Left renal pelvis (tissue), 4 donors: ENCODE data around the gene ZNF804B. TPM values are rescaled to one million over a fixed set of nuclear protein-coding genes. Genes with fewer than 3 reads are reported as not detected.

Source experiments
- DNase-seq, 4 donors: peaks; one replicate each; pipeline ENCODE4 v3.0.0-alpha.2; 2013; ENCODE audit warnings: low read depth in 4 of 4, low spot score in 3 of 4
- polyA plus RNA-seq, 4 donors: library from polyadenylated mRNA; unstranded; fragments of 120-200 nt; gene quantifications; one replicate each; pipeline ENCODE4 v1.2.1, GENCODE V29; 2013; ENCODE audit not compliant: insufficient read length in 4 of 4

Gene ZNF804B
- polyA plus RNA-seq, 4 donors: 0.13 to 0.64 (median 0.24) TPM

DNA sequence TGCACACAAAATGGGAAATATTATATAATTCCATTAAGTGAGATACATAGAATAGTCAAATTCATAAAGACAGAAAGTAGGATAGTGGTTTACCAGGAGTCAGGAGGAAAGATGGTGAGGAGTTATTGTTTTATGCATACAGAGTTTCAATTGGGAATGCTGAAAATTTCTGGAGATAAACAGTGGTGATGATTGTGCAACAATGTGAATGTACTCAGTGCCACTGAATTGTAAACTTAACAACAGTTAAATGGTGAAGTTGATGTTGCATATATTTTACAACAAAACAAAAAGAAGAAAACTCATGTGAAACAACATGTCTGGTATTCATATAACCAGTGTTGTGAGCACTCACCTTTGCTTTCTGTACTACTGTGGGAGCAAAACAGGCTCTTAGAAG is 204.9 kb downstream of the ZNF804B start:
- no peak for DNase-seq

DNA sequence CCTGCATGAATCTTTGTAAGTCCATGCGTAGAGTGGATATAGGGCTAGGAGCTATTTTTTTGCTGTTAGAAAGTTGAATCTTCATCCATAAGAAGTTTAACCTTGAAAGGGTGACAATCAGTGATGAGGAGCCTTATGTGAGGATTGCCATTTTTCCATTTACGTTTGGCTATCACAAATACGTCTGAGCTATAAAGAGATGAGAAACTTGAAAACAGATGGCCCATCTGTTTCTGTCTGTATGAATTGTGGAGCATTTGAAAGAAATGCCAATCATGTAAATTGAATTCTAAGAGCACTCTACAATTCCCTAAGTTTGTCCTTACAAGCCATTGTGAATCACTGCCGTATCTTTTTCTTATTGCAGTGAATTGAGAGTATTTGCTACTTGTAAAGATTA is 205.9 kb downstream of the ZNF804B start:
- DNase-seq: no peak

DNA sequence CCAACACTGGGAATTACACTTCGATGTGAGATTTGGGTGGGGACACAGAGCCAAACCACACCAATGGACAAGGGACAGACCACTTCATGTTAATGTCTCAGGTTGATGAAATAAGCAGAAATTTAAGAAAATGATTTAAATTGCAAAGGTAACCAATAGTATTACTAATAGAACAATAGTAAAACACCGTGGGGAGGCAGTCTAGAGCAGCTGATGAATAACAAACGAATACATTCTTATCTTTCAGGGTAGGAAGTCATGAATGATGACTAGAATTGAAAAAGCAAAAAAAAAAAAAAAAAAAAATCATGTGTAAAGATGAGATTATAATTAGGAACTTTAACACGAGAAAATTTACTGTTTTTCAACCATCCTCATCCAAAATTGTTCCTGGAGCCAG is 207.9 kb downstream of the ZNF804B start:
- no peak for DNase-seq

DNA sequence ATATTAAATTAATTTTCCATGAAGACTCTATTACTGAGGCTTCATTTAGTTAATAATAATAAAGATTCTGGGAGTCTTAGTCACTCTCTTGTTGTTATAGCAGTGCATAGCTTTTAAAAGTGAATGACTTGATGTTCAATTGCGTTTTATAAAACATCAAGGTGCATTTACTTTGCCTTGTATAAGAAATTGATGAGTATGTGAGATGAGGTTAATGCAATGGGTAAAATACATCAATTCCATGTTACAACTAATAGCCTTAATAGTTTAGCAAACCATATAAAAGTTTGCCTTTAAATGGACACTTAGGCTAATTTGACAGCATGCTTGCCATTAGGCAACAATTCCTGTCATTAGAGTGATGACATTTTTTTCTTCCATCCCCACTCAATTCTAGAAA is 209.7 kb downstream of the ZNF804B start:
- DNase-seq: no peak

DNA sequence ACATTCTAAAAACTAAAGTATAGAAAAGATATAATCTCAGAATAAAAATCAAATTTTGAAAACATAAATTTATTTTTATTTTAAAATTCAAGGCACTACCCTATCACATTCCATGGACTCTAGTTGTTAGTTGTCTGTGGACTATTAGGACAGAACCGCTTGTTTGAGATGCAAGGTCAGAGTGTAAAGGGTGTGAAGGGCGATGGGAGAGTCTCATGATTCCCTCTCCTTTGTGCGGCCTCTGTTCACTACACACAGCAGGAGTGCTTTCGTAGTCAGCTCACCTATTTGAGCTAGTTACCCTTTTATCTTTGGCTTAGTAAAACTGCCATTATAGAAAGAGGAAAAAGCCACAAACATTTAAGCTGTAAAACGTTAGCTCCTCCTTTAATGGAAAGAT is 225.8 kb downstream of the ZNF804B start:
- DNase-seq: no peak

DNA sequence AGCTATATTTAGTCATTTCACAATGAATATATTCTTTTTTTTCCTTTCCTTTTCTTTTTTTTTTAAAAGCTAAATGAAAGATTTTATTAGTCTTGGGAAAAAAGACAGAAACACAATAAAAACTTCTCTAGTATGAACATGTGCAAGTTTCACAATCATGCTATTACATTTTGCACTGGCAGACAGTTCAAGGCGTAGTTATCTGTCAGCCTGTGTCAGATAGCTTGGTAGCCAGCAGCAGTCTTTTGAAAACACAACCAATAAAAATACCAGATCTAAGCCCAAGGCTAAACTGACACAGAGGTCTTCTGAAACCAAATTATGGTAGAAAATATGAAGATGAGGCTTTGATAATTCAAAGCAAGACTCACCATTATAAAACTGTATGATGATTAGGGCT is 241.8 kb downstream of the ZNF804B start:
- no peak for DNase-seq

DNA sequence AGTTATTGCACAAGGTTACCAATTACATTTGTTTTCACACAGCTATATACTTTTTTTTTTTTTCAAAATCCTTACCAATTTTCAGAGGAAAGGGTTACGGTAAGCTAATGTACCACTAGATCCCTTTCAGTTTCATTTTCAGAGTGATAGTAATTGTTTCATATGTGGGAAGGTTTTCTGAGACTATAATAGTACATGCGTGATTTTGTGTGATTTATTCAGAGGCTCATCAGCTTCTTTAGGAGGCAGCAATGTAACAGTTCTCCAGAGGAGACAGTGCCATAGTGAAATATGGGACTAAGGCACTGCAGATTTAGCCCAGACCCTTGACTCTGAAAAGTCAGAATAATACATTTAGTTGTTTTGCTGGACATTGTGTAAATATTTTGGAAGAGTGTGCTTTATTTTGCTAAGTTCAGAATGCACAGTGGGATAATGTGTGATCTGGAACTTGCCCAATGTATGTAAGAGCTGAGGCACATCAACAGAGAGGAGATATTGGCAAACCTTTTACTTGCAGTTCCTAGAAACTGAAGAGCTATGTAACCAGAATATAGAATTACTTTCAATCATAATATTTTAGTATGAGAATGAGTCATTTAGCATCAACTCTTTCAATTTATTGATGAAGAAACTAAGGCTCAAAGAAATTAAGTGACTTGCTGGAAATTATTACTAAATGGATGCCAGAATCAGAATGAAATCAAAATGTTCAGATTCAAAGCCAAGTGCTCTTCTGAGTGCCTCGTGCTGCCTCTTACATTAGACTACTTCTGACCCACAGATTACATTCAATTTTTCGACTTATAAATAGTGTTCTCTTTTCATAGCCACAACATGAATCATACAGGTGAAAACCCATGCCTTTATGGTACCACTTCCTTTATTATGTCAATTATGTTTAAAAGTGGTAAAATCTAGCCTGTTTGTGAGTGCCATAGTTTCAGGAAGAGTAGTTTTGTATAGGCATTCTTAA is 243.8 kb downstream of the ZNF804B start:
- no peak for DNase-seq

DNA sequence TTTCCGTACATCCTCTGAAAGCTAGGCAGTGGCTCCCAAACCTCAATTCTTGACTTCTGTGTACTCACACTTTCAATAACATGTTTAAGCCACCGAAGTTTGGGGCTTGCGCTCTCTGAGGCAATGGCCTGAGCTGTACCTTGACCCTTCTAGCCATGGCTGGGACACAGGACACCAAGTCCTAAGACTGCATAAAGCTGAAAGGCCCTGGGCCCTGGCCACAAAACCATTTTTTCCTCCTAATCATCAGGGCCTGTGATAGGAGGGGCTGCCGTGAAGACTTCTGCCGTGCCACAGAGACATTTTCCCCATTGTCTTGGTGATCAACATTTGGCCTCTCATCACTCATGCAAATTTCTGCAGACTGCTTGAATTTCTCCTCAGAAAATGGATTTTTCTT is 252.5 kb downstream of the ZNF804B start:
- no peak for DNase-seq

DNA sequence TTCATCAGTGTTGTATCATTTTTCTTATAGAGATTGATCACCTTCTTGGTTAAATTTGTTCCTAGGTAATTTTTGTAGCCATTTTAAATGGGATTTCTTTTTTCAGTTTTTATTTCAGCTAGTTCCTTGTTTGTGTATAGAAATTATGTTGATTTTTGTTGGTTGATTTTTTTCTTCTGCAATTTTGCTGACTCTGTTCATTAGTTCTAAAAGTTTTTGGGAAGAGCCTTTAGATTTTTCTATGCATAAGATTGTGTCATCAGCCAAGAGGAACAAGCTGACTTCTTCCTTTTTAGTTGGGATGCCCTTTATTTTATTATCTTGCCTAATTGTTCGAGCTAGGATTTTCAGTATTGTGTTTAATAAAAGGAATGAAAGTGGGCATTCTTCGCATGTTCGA is 258.2 kb downstream of the ZNF804B start:
- DNase-seq: no peak

DNA sequence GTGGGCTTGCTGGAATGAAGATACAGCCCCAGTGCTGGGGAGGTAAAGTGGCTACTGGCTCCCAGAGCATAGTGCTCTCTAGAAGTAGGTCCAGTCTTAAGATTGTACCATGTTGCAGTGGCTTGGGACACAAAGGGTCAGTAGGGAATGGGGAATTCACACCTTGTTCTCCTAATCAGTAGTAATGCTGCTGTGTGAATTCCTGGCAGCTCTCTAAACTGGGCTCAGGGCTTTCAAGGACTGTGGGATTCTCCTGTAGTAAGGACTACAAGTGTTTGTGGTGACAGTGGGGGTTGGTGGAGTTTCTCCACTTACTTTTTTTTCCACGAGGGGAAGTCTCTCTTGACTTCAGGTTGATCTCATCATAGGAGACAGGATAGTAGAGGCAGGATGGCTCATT is 262.2 kb downstream of the ZNF804B start:
- no peak for DNase-seq

DNA sequence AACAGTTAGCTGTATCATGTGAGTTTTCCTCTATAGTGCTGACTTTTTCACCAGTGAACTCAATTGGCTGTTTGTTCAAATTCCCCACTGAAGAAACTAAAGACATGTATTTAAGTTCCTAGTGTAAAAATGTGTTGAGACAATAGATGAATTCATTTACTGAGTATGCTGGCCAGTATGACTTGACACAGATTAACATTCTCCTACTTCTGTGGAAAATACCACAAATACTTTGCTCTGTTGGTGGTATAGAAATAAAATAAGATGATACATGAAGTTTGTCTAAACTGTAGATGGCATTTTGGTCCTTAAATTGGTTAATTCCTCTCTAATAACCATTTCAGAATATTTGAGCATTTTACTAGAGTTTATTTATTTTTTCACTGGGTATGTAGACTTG is 263.7 kb downstream of the ZNF804B start:
- DNase-seq: no peak

DNA sequence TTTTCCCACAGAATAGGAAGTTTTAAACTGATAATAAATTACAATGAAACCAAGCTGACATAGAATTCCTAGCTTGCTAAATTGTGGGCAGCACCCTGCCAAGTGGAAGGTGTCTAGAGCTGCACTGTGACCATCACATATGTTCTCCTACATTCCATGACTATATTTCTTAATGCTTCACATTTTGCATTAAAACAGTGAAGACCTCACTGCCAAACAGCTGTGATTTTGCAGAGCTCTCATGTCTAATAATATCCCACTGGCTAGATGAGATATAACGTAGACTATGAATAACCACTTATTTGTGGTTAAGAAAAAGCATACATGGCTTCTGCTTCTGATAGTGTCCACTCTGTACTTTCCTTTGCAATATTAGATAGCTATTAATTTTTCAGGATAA is 264.4 kb downstream of the ZNF804B start:
- DNase-seq: no peak

DNA sequence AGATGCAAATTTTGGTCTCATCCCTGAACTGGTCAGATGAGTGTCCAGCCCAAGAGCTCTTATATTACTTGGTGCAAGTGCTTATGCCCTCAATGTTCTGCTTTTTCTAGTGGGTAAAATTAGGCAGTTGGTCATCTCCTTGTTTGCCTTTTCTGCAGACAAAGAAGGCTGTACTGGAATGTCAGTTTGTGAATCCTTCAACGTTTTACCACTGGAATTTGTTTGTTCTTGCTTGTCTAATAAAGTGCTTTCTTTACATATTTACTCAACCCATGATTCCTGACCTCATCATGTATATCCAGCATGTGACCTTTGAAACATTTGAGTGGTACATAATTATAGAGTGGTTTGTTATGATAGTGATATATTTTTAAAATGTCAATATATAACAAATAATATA is 268.3 kb downstream of the ZNF804B start:
- DNase-seq: no peak

DNA sequence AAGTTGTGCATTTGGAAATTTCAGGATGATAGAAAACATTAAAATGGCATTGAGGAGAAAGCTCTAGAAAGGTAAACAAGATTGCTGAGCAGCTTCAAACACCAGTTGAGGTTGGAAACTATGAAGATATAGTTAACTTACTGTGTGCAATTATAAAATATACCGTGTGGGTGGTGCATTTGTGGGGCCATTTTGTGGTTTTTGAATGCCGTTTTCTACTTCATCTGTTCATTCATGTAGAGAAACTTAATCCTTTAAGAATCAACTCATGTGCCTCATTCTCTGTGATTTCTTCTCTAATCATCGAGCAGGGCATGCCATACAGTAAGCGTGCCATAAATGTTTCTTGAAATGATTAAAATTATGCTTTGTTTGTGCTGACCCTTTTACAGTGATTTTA is 268.8 kb downstream of the ZNF804B start:
- DNase-seq: no peak

DNA sequence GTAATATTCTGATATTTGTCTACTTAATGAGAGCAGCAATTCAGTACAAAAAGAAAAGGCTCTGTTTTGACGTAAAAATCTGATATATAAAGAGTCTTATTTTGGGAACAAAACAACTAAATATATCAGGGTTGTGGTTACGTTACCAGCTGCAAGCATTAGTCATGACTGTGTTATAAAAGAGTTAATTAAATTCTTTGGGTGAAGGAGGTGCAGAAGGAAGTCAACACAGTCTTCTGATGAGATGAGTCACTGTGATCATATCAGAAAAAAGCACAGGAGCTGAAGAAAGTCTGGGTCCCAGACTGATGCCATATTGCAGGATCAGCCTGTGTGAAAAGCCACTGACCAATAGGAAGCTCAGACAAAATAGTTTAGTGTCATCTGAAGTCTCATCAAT is 270.4 kb downstream of the ZNF804B start:
- no peak for DNase-seq

DNA sequence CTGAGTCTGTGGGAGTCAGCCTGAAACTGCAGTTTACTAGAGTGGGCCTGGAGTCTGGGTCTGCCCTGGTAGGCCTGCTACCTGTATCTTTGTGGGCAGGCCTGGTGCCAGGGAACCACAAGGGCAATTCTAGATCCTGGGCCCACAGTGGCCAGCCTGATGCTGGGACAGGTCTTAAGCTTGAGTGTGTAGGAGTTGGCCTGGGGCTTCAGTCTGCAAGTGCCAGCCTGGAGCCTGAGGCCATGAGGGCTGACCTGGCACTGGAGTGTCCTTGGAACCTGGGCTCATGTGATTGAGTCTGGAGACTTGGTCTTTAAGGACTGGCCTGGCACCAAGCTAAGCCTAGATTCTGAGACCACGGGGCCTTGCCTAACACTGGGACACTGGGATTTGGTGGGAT is 281.7 kb downstream of the ZNF804B start:
- DNase-seq: no peak

DNA sequence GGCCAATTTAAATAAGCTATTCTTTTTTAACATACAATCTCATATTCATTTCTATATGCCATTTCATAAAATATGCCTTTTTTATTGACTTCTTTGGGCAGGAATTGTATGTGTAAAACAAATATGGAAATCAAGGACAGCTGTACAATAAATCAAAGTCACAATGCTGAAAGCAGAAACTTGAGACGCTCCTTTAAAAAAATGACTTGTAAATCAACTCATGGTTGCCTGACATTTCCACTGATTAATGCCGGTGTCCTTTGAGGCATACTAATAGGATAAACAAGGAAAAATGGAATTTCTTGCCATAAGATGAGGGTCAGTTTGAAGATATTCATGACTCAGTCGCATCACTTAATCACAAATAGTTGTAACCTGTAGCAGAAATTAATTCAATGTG is 283.4 kb downstream of the ZNF804B start:
- DNase-seq: no peak

DNA sequence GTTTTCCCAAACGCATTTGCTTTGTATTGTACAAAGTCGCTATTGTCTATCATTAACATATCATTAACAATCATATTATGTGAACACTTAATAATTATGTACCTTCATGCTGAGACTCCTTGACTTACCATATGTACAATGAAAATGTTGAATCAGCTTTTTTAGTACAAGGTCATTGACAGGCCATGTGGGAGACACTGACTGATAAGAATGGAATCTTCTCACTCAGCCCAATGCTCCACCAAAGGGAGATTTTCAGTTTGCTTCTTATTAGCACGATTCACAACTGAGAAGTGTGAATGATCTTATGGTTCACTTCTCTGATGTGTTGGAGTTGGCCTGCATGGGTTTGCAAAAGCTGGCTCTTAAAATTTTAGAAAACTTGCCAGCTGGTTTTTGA is 289.5 kb downstream of the ZNF804B start:
- no peak for DNase-seq

DNA sequence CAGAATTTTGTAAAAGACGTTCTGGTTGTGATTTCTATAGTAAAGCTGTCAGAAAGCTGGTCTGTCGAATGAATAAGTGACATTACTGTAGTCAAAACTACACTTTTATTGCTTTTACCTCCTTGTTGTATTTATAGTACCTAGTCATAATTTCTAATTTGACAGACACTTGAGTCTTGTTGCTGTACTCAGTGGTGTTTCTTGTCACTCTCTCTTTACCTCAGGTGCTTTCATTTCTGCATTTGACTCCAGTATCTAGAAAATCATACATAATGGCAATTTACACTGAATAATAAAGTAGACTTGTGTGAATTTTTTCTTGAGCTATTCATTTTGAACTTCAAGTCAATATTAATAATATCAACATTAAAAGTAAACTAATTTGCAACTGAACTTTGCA is 293.6 kb downstream of the ZNF804B start:
- DNase-seq: no peak

DNA sequence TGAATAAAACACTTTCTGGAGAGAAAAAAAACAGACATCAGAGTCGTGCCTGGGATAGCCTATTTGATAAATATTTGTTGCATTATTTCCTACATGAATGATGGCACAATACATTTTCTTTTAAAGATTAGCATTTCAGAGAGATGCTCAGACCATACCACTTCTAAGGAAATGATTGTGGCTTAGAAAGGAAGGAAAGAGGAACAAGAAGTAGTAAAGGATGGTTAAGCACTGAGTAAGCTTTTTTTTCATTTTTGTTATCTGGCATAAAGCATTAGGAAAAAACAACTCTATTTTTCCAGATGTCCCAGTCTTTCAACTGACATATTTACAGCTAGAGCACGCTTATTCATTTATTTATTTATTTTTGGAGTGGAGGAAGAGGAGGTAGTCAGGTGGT is 294.9 kb downstream of the ZNF804B start:
- no peak for DNase-seq

DNA sequence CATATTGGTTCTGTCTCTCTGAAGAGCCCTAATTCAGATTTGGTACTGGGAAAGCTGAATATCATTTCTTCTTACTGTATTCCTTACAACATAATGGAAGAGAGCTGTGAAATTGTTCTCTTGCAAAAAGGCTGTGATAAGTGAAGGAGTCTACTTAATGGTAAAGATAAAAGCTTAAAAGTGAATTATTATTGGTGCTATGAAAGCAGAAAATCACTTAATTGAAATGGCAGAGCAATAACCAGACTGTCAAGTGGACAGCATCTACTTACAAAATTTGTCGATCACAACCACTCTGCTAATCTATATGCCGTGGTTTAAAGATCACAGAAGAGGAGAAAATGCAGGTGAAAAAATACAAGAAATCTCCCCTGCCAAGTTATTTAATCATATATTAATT is 300.7 kb downstream of the ZNF804B start:
- no peak for DNase-seq

DNA sequence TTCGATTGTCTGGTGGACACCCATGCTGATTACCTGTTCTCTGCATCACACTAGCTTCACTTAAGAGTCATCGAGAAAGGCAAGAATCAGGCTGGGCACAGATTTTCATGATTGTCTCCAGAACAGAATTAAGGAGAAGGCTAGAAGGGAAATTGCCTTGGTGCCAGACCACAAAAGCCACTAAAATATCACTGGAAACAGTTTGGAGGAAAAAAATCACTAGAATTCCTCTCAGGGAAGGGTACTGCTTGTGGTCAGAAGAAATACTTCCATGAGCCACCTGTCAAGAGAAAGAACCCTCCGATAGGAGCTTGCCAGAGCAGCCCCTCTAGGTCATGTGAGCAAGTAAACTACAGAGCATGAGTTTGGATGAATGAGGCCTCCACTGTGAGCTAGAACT is 305.3 kb downstream of the ZNF804B start:
- DNase-seq: no peak

DNA sequence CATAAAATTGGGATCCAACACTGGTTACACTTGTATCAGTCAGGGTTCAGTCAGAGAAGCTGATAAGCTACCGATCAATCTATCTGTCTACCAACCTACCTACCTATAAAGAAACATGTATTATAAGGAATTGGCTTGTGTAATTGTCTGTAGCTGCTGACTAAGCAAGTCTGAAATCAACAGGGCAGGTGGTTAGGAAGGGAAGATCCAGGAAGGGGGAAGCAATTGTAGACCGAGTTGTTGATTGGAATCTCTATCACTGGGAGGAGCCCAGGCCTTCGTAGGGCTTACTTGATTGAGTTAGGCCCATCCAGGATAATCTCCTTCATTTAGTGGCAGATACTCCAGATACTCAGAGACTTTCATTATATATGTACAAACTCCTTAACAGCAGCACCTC is 307.5 kb downstream of the ZNF804B start:
- no peak for DNase-seq
